Right atrium auricular region (tissue), 2 donors: ENCODE data around the gene COL23A1. TPM values are rescaled to one million over a fixed set of nuclear protein-coding genes. Genes with fewer than 3 reads are reported as not detected.
"Not testable (repeated sequence)": the region's sequence is repeated elsewhere in the genome, so short reads cannot be mapped to it uniquely, and the experiment has no call there.

ENCODE experiments used
- DNase-seq: peaks from one replicate; pipeline ENCODE4 v3.0.0-alpha.2; 2019; ENCODE audit warnings: low spot score
- H3K27ac ChIP-seq, 2 donors: fragments of 200-600 bp; sonication (generic); 1 replicate in 1 of 2; 2 replicates in 1 of 2; pipeline ENCODE4 v1.5.1; 2016 to 2019
- H3K27me3 ChIP-seq, 2 donors: fragments of 200-600 bp; sonication (generic); one replicate each; pipeline versions ENCODE4 v1.5.1 to v1.6.0; 2017 to 2019
- H3K36me3 ChIP-seq: fragments of 200-600 bp; sonication (generic); one replicate; pipeline ENCODE4 v1.5.1; 2016
- H3K4me1 ChIP-seq, 2 donors: fragments of 200-600 bp; sonication (generic); one replicate each; pipeline versions ENCODE4 v1.5.1 to v1.6.0; 2017 to 2019
- H3K4me3 ChIP-seq, 2 donors: fragments of 200-600 bp; sonication (generic); 1 replicate in 1 of 2; 2 replicates in 1 of 2; pipeline ENCODE4 v1.5.1; 2017 to 2019; ENCODE audit warnings: mild to moderate bottlenecking in 1 of 2, moderate library complexity in 1 of 2
- H3K9me3 ChIP-seq, 2 donors: fragments of 200-600 bp; sonication (generic); one replicate each; pipeline ENCODE4 v1.5.1; 2019
- CTCF ChIP-seq, 2 donors: fragments of 200-600 bp; sonication (generic); IDR thresholded peaks; one replicate each; pipeline ENCODE4 v1.5.1; 2019; ENCODE audit warnings: antibody characterized with exemption in 2 of 2
- total RNA-seq, 2 donors: library from RNA; depleted of rRNA; stranded (reverse); fragments of >200 nt; gene quantifications; one replicate each; pipeline ENCODE4 v1.1.0, GENCODE V29; 2016

The COL23A1 gene
- total RNA-seq, 2 donors from 2014 or later, result 5.7 to 6.8 TPM

- DNase-seq, result no peak
- H3K36me3 ChIP-seq, result peaks cover 11% of the 10 kb centered on the region
These were observed 388.3 kb downstream of the COL23A1 start for GRCh38 chr5:178201927-178202235.

DNA sequence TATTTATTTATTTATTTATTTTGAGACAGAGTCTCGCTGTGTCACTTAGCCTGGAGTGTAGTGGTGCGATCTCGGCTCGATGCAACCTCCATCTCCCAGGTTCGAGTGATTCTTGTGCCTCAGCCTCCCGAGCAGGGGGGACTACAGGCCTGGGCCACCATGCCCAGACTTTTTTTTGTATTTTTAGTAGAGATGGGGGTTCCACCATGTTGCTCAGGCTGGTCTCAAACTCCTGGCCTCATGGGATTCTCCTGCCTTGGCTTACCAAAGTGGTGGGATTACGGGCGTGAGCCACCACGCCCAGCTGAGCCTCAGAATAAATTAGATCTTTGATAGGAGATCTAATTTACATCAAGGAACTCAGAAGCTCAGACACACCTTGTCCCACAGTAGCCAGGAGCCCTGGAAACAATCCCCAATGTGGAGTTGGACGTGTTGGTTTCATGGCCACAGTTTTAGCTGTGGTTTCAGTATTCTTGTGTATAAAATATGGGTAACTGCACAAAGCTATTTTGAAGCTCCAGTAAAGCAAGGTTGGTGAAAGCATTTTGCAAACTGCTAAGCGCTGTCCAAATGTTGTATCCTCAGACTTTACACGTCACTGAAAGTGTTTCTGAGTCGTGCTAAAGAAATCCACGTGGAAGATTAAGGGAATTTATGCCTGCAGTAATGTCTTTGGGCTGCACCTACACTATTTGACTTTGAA, 388.8 kb downstream of the COL23A1 start:
- H3K27me3 ChIP-seq, result no peaks in the 10 kb centered on the region
- no peaks in the 10 kb centered on the region for H3K9me3 ChIP-seq
- no peak overlapping the region for H3K27ac ChIP-seq
- DNase-seq, result no peak
- H3K36me3 ChIP-seq, result peaks cover 6% of the 10 kb centered on the region
- no peak overlapping the region for H3K4me3 ChIP-seq
- H3K4me1 ChIP-seq, result peaks cover 0 to 10% of the 10 kb centered on the region in 2 donors
- no peak for TF ChIP-seq CTCF (IDR thresholded peaks at IDR 0.05)

More at GRCh38 chr5:178201927-178202235, 388.3 kb downstream of the COL23A1 start:
- Histone ChIP-seq H3K4me1 (peaks cover 0 to 15% of the 10 kb centered on the region in 2 donors), H3K27ac (no peak overlapping the region), H3K27me3 (no peaks in the 10 kb centered on the region), H3K4me3 (no peak overlapping the region), H3K9me3 (no peaks in the 10 kb centered on the region)
- no peak for TF ChIP-seq CTCF (IDR thresholded peaks at IDR 0.05)

- Histone ChIP-seq H3K4me1 (no peaks in the 10 kb centered on the region), H3K27me3 (no peaks in the 10 kb centered on the region), H3K36me3 (no peaks in the 10 kb centered on the region), H3K27ac (no peak overlapping the region), H3K4me3 (no peak overlapping the region), H3K9me3 (no peaks in the 10 kb centered on the region)
- no peak for DNase-seq
- no peak for TF ChIP-seq CTCF (IDR thresholded peaks at IDR 0.05)
These were observed 390.4 kb downstream of the COL23A1 start for GRCh38 chr5:178199581-178200434.

DNA sequence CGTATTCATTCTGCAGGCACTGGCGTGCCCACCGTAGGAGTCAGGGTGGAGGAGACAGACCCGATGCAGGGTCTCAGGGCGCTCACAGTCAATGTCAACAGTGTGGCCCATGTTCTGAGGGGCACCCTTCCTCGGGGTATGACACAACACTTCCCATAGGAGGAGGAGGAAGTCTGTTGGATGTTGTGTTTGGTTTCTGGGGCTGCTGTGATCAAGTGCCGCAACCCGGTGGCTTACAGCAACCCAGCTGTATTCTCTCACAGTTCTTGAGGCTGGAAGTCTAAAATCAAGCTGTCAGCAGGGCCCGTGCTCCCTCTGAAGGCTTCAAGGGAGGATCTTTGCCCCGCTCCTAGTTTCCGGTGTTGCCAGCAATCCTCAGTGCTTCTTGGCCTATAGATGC, 391.5 kb downstream of the COL23A1 start:
- TF ChIP-seq CTCF (IDR thresholded peaks at IDR 0.05), result no peak
- no peak for DNase-seq
- Histone ChIP-seq H3K4me1 (no peaks in the 10 kb centered on the region), H3K4me3 (no peak overlapping the region), H3K9me3 (no peaks in the 10 kb centered on the region), H3K27me3 (no peaks in the 10 kb centered on the region), H3K27ac (no peak overlapping the region), H3K36me3 (no peaks in the 10 kb centered on the region)

GRCh38 chr5:178198151-178198550, 392.0 kb downstream of the COL23A1 start:
- not testable (repeated sequence) for H3K36me3 ChIP-seq, H3K4me1 ChIP-seq, H3K9me3 ChIP-seq, H3K27ac ChIP-seq, DNase-seq, H3K4me3 ChIP-seq, H3K27me3 ChIP-seq

GRCh38 chr5:178196986-178197385, 393.2 kb downstream of the COL23A1 start:
- no peak for TF ChIP-seq CTCF (IDR thresholded peaks at IDR 0.05)
- DNase-seq, result no peak
- no peaks in the 10 kb centered on the region for H3K4me1 ChIP-seq

More at GRCh38 chr5:178196986-178197385, 393.2 kb downstream of the COL23A1 start:
- no peak overlapping the region for H3K27ac ChIP-seq
- no peaks in the 10 kb centered on the region for H3K27me3 ChIP-seq
- H3K36me3 ChIP-seq, result no peaks in the 10 kb centered on the region
- H3K9me3 ChIP-seq, result no peaks in the 10 kb centered on the region
- no peak overlapping the region for H3K4me3 ChIP-seq
